Stimulated activated CD4-positive, alpha-beta T cell treated with anti-CD3 and anti-CD28 coated beads, Interleukin-2, amount 100 ng/mL, for 24 hours (primary cell): Measurements from ENCODE around the gene TIPRL.
A peak's percentile ranks its signal among the peaks of the same experiment; 100 is the strongest.

Source experiments
- DNase-seq, 2 donors: peaks; one replicate each; pipeline ENCODE4 v3.0.0-alpha.2; 2020

Gene TIPRL

GRCh38 chr1:168217664-168218063, 38.9 kb downstream of the TIPRL start:
- no peak for DNase-seq

- no peak for DNase-seq
Observed at GRCh38 chr1:168218658-168219057, 39.9 kb downstream of the TIPRL start.

- peak in 1 of 2 donors; percentile 10 for DNase-seq
Observed at GRCh38 chr1:168220470-168220871, 41.7 kb downstream of the TIPRL start.

GRCh38 chr1:168221275-168221674, 42.5 kb downstream of the TIPRL start:
- DNase-seq = no peak

- DNase-seq = no peak
Observed at GRCh38 chr1:168223261-168223660, 44.5 kb downstream of the TIPRL start.

GRCh38 chr1:168223681-168224540, 45.1 kb downstream of the TIPRL start:
- no peak for DNase-seq

- no peak for DNase-seq
Observed at GRCh38 chr1:168224991-168225390, 46.2 kb downstream of the TIPRL start.

GRCh38 chr1:168225476-168226190, 46.9 kb downstream of the TIPRL start, which contains the start of gene SFT2D2:
Gene SFT2D2 (plus strand): TSS chr1:168226004. CDS start chr1:168226080, 76 bp downstream.
- peak; percentile 79 to 82 for DNase-seq

- no peak for DNase-seq
Observed at GRCh38 chr1:168227620-168228019, 48.9 kb downstream of the TIPRL start.

GRCh38 chr1:168229893-168230292, 51.1 kb downstream of the TIPRL start:
- no peak for DNase-seq

- no peak for DNase-seq
Observed at GRCh38 chr1:168230709-168231108, 51.9 kb downstream of the TIPRL start.

- peak; percentile 28 to 36 for DNase-seq
Observed at GRCh38 chr1:168234846-168235547, 56.2 kb downstream of the TIPRL start.

- no peak for DNase-seq
Observed at GRCh38 chr1:168235548-168235885, 56.8 kb downstream of the TIPRL start.

GRCh38 chr1:168235937-168236336, 57.2 kb downstream of the TIPRL start:
- no peak for DNase-seq

- DNase-seq = peak; percentile 33 to 42
Observed at GRCh38 chr1:168236836-168237611, 58.3 kb downstream of the TIPRL start.

GRCh38 chr1:168243198-168243597, 64.4 kb downstream of the TIPRL start:
- no peak for DNase-seq

GRCh38 chr1:168243636-168244212, 65.0 kb downstream of the TIPRL start:
- DNase-seq = no peak

- no peak for DNase-seq
Observed at GRCh38 chr1:168245042-168245441, 66.3 kb downstream of the TIPRL start.

GRCh38 chr1:168246506-168246905, 67.7 kb downstream of the TIPRL start:
- no peak for DNase-seq
